Spleen (tissue), 7 donors: ENCODE results near the gene FCHO1.

Experiments used
- CTCF ChIP-seq, 11 experiments: fragments of 200-600 bp in 7 of 11; fragments of 450-650 bp in 4 of 11; sonication (generic) in 4 of 11; IDR thresholded peaks in 8 of 11; conservative IDR thresholded peaks in 3 of 11; 1 replicate in 7 of 11; 2 replicates in 4 of 11; pipeline versions ENCODE4 v1.4.0 to v1.8.0; 2016 to 2021; ENCODE audit warnings: antibody characterized with exemption in 11 of 11, inconsistent platforms in 4 of 11, mild to moderate bottlenecking in 1 of 11
- POLR2A ChIP-seq, 3 donors: fragments of 450-650 bp; IDR thresholded peaks; one replicate each; pipeline ENCODE4 v1.5.1; 2017; ENCODE audit warnings: antibody characterized with exemption in 3 of 3, mild to moderate bottlenecking in 1 of 3
- POLR2AphosphoS5 ChIP-seq, 3 donors: sonication (generic); formaldehyde crosslinking; IDR thresholded peaks; one replicate each; pipeline ENCODE4 v1.5.1; 2017; ENCODE audit warnings: antibody characterized with exemption in 3 of 3
- donor health status: DM: no; HTN: no; CAD: no; lungs with moderate emphysema.
- donor health status: DM: no; HTN: no; CAD: no.
- donor health status: DM: no; HTN: no; CAD: no.

- no peak for TF ChIP-seq POLR2A (IDR thresholded peaks at IDR 0.05)
- no peak for TF ChIP-seq CTCF (IDR thresholded peaks at IDR 0.05 in 8 of 11, conservative IDR thresholded peaks at IDR 0.05 in 3 of 11)
- peak; percentile 45 to 60 (median 48) for TF ChIP-seq POLR2AphosphoS5 (IDR thresholded peaks at IDR 0.05)
These were observed 24.9 kb downstream of the FCHO1 start for GRCh38 chr19:17775991-17776803.
